ENCODE data around the gene ADCY10.

DNA sequence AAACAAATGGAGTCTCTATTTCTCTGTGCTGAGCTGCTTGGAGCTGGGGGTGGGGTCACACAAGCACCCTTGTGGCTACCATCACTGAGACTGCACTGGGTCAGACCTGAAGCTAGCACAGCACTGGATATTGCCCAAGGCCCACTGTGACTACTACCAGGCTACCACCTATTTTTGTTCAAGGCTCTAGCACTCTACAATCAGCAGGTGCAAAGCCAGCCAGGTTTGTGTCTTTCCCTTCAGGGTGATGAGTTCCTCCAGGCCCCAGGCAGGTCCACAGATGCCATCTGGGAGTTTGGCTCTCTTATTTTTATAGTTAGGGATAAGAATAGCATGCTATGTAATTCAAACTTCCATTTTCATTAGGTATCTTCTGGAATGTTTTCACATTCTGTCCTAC, 23.5 kb downstream of the ADCY10 start:
- TF ChIP-seq, protein P1, sequence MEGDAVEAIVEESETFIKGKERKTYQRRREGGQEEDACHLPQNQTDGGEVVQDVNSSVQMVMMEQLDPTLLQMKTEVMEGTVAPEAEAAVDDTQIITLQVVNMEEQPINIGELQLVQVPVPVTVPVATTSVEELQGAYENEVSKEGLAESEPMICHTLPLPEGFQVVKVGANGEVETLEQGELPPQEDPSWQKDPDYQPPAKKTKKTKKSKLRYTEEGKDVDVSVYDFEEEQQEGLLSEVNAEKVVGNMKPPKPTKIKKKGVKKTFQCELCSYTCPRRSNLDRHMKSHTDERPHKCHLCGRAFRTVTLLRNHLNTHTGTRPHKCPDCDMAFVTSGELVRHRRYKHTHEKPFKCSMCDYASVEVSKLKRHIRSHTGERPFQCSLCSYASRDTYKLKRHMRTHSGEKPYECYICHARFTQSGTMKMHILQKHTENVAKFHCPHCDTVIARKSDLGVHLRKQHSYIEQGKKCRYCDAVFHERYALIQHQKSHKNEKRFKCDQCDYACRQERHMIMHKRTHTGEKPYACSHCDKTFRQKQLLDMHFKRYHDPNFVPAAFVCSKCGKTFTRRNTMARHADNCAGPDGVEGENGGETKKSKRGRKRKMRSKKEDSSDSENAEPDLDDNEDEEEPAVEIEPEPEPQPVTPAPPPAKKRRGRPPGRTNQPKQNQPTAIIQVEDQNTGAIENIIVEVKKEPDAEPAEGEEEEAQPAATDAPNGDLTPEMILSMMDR (IDR thresholded peaks at IDR 0.05): no peak
- no peak for TF ChIP-seq EZH2 (IDR thresholded peaks at IDR 0.05)
